K562 (cell line): ENCODE data around the gene IL15RA. TPM values are rescaled to one million over a fixed set of nuclear protein-coding genes. Genes with fewer than 3 reads are reported as not detected.

Source experiments
- ARID4B ChIP-seq: sonication (generic); formaldehyde crosslinking; IDR thresholded peaks from 2 replicates; pipeline ENCODE4 v1.8.0; 2022; ENCODE audit warnings: mild to moderate bottlenecking, missing genetic modification reagents
- CC2D1A ChIP-seq: fragments of 450-650 bp; IDR thresholded peaks from 2 replicates; pipeline ENCODE4 v1.6.1; 2017; ENCODE audit warnings: mild to moderate bottlenecking
- DACH1 ChIP-seq: fragments of 450-650 bp; IDR thresholded peaks from 2 replicates; pipeline ENCODE4 v1.6.1; 2018; ENCODE audit not compliant: partially characterized antibody
- ETV5 ChIP-seq: sonication (generic); formaldehyde crosslinking; IDR thresholded peaks from 2 replicates; pipeline ENCODE4 v1.4.0; 2020; ENCODE audit warnings: low read depth, mild to moderate bottlenecking, missing genetic modification reagents
- HDAC1 ChIP-seq, 2 experiments: fragments of 450-650 bp; IDR thresholded peaks; 2 replicates each; pipeline ENCODE4 v1.6.1; 2016 to 2017; ENCODE audit warnings: inconsistent platforms in 1 of 2, mild to moderate bottlenecking in 1 of 2, moderate library complexity in 1 of 2
- HMG20B ChIP-seq: fragments of 250-450 bp; sonication (Bioruptor Pico); IDR thresholded peaks from 2 replicates; pipeline ENCODE4 v1.5.0; 2021; ENCODE audit warnings: mild to moderate bottlenecking
- MCM2 ChIP-seq: fragments of 450-650 bp; IDR thresholded peaks from 2 replicates; pipeline ENCODE4 v1.6.1; 2017; ENCODE audit warnings: low read depth, mild to moderate bottlenecking
- NCOA1 ChIP-seq: fragments of 450-650 bp; IDR thresholded peaks from 2 replicates; pipeline ENCODE4 v1.6.1; 2016; ENCODE audit warnings: low read depth
- RBM15 ChIP-seq: fragments of 200-400 bp; formaldehyde crosslinking; IDR thresholded peaks from 2 replicates; pipeline ENCODE4 v1.6.1; 2018; ENCODE audit warnings: mild to moderate bottlenecking, low read length, moderate library complexity; ENCODE audit not compliant: insufficient read depth
- RFX1 ChIP-seq: fragments of 450-650 bp; IDR thresholded peaks from 2 replicates; pipeline ENCODE4 v1.6.1; 2016; ENCODE audit warnings: mild to moderate bottlenecking, moderate library complexity
- RNF2 ChIP-seq: sonication (generic); IDR thresholded peaks from 2 replicates; pipeline ENCODE4 v1.6.1; 2016
- SETDB1 ChIP-seq: IDR thresholded peaks from one replicate; pipeline ENCODE4 v1.6.1; 2012; ENCODE audit warnings: low read length, control low read depth, inconsistent platforms
- ZBTB9 ChIP-seq: fragments of 450-650 bp; formaldehyde crosslinking; IDR thresholded peaks from 2 replicates; pipeline ENCODE4 v1.4.0; 2020; ENCODE audit warnings: mild to moderate bottlenecking, moderate library complexity
- ZFP1 ChIP-seq: fragments of 450-650 bp; formaldehyde crosslinking; IDR thresholded peaks from 2 replicates; pipeline ENCODE4 v1.4.0; 2020; ENCODE audit warnings: mild to moderate bottlenecking, mixed read lengths
- ZNF263 ChIP-seq: sonication (generic); formaldehyde crosslinking; IDR thresholded peaks from 2 replicates; pipeline ENCODE4 v1.8.0; 2022; ENCODE audit warnings: mild to moderate bottlenecking, missing genetic modification reagents, borderline replicate concordance
- ZNF507 ChIP-seq: conservative IDR thresholded peaks from 2 replicates; pipeline ENCODE4 v1.6.1; 2017; ENCODE audit warnings: missing genetic modification characterization, missing compliant biosample characterization
- ZNF584 ChIP-seq: fragments of 200-800 bp; sonication (Bioruptor generic); IDR thresholded peaks from 2 replicates; pipeline ENCODE4 v1.6.1; 2016; ENCODE audit warnings: low read depth, mild to moderate bottlenecking, missing genetic modification characterization, missing compliant biosample characterization
- ZNF76 ChIP-seq: fragments of 250-450 bp; sonication (Bioruptor Pico); IDR thresholded peaks from 2 replicates; pipeline ENCODE4 v1.4.0; 2020; ENCODE audit warnings: mild to moderate bottlenecking, moderate library complexity, borderline replicate concordance
- ZNF766 ChIP-seq: fragments of 200-800 bp; sonication (Bioruptor generic); conservative IDR thresholded peaks from 2 replicates; pipeline ENCODE4 v1.6.1; 2016; ENCODE audit warnings: missing genetic modification characterization, missing compliant biosample characterization
- polyA plus RNA-seq, 8 experiments: library from polyadenylated mRNA; depleted of rRNA in 4 of 8; stranded (reverse) in 5 of 8; unstranded in 3 of 8; fragments of >200 nt; fragmentation: Nextera tagmentation in 2 of 8; fragmentation: Illumina TruSeq in 1 of 8; extraction: Ambion mirVana in 2 of 8; extraction: Trizol in 1 of 8; gene quantifications; 2 replicates each; pipeline versions ENCODE4 v1.2.1 to v1.2.3, GENCODE V29; 2011 to 2014; ENCODE audit warnings: inconsistent platforms in 1 of 8, missing spikeins in 1 of 8
- total RNA-seq, 7 experiments: library from RNA; depleted of rRNA in 6 of 7; stranded (reverse); fragments of >200 nt in 6 of 7; fragmentation: Illumina TruSeq in 2 of 7; extraction: Trizol in 2 of 7; gene quantifications; 2 replicates each; pipeline versions ENCODE4 v1.2.1 to v1.2.3, GENCODE V29; 2011 to 2021; ENCODE audit warnings: low replicate concordance in 1 of 7
- TF ChIP-seq, protein P1 (sequence below): sonication (generic); formaldehyde crosslinking; IDR thresholded peaks from 2 replicates; pipeline ENCODE4 v1.8.0; 2023; ENCODE audit warnings: mild to moderate bottlenecking, missing genetic modification reagents

IL15RA gene
- total and polyA plus RNA-seq, 9 of the 15 experiments (the other 6 are each of a cell fraction or from before 2014, with no cell fraction given), result 1.2 to 11.7 (median 8.0) TPM

- TF ChIP-seq ARID4B (CRISPR knock-in tag), result peak; percentile 74
- TF ChIP-seq DACH1, result no peak
- TF ChIP-seq ETV5 (CRISPR knock-in tag), result 0 out of 2 replicates have a peak, but pooled peaks have one; percentile 31
- TF ChIP-seq RBM15, result 0 out of 2 replicates have a peak, but pooled peaks have one; percentile 36
- TF ChIP-seq RFX1, result no peak
- no peak for TF ChIP-seq ZNF507
- TF ChIP-seq ZFP1 (CRISPR knock-in tag), result no peak
- no peak for TF ChIP-seq ZNF76 (CRISPR knock-in tag)
- peak; percentile 30; the same call in 1 of the 2 replicates for TF ChIP-seq RNF2
- TF ChIP-seq, protein P1, sequence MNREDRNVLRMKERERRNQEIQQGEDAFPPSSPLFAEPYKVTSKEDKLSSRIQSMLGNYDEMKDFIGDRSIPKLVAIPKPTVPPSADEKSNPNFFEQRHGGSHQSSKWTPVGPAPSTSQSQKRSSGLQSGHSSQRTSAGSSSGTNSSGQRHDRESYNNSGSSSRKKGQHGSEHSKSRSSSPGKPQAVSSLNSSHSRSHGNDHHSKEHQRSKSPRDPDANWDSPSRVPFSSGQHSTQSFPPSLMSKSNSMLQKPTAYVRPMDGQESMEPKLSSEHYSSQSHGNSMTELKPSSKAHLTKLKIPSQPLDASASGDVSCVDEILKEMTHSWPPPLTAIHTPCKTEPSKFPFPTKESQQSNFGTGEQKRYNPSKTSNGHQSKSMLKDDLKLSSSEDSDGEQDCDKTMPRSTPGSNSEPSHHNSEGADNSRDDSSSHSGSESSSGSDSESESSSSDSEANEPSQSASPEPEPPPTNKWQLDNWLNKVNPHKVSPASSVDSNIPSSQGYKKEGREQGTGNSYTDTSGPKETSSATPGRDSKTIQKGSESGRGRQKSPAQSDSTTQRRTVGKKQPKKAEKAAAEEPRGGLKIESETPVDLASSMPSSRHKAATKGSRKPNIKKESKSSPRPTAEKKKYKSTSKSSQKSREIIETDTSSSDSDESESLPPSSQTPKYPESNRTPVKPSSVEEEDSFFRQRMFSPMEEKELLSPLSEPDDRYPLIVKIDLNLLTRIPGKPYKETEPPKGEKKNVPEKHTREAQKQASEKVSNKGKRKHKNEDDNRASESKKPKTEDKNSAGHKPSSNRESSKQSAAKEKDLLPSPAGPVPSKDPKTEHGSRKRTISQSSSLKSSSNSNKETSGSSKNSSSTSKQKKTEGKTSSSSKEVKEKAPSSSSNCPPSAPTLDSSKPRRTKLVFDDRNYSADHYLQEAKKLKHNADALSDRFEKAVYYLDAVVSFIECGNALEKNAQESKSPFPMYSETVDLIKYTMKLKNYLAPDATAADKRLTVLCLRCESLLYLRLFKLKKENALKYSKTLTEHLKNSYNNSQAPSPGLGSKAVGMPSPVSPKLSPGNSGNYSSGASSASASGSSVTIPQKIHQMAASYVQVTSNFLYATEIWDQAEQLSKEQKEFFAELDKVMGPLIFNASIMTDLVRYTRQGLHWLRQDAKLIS (CRISPR knock-in tag), result no peak
- no peak for TF ChIP-seq CC2D1A
- no peak for TF ChIP-seq ZNF263
- TF ChIP-seq HMG20B (CRISPR knock-in tag), result no peak
- TF ChIP-seq SETDB1, result no peak
- no peak for TF ChIP-seq MCM2
- TF ChIP-seq NCOA1, result peak; percentile 34; the same call in 1 of the 2 replicates
- 0 out of 2 replicates have a peak, but pooled peaks have one; percentile 16 for TF ChIP-seq ZBTB9 (CRISPR knock-in tag)
- peak in 1 of 2 experiments; percentile 84; a peak in 2 of 4 replicates for TF ChIP-seq HDAC1 (IDR thresholded peaks at IDR 0.05)
- TF ChIP-seq ZNF584 (CRISPR knock-in tag), result no peak
- TF ChIP-seq ZNF766, result no peak
These were observed at the start of gene IL15RA (continued) for GRCh38 chr10:5977471-5978229.
